Measurements from ENCODE around the gene CFLAR.

DNA sequence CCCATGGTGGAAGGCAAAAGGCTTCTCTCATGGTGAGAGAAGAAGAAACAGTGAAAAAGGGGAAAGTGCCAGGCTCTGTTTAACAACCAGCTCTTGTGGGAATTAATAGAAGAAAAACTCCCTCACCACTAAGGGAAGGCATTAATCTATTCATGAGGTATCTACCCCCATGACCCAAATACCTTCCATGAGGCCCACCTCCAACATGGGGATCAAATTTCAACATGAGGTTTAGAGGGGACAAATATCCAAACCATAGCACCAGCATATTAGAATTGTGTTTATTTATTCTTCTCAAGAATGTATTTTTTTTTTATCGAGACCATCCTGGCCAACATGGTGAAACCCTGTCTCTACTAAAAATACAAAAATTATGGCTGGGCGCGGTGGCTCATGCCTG, 4.9 kb upstream of the CFLAR start:
- no peak for TF ChIP-seq USF1 (CRISPR knock-in tag; IDR thresholded peaks at IDR 0.05)
- TF ChIP-seq, protein P1, sequence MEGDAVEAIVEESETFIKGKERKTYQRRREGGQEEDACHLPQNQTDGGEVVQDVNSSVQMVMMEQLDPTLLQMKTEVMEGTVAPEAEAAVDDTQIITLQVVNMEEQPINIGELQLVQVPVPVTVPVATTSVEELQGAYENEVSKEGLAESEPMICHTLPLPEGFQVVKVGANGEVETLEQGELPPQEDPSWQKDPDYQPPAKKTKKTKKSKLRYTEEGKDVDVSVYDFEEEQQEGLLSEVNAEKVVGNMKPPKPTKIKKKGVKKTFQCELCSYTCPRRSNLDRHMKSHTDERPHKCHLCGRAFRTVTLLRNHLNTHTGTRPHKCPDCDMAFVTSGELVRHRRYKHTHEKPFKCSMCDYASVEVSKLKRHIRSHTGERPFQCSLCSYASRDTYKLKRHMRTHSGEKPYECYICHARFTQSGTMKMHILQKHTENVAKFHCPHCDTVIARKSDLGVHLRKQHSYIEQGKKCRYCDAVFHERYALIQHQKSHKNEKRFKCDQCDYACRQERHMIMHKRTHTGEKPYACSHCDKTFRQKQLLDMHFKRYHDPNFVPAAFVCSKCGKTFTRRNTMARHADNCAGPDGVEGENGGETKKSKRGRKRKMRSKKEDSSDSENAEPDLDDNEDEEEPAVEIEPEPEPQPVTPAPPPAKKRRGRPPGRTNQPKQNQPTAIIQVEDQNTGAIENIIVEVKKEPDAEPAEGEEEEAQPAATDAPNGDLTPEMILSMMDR (IDR thresholded peaks at IDR 0.05): no peak
- no peak for TF ChIP-seq CREB1 (CRISPR knock-in tag; IDR thresholded peaks at IDR 0.05)
- no peak for TF ChIP-seq CREM (CRISPR knock-in tag; IDR thresholded peaks at IDR 0.05)
- TF ChIP-seq, protein P2, sequence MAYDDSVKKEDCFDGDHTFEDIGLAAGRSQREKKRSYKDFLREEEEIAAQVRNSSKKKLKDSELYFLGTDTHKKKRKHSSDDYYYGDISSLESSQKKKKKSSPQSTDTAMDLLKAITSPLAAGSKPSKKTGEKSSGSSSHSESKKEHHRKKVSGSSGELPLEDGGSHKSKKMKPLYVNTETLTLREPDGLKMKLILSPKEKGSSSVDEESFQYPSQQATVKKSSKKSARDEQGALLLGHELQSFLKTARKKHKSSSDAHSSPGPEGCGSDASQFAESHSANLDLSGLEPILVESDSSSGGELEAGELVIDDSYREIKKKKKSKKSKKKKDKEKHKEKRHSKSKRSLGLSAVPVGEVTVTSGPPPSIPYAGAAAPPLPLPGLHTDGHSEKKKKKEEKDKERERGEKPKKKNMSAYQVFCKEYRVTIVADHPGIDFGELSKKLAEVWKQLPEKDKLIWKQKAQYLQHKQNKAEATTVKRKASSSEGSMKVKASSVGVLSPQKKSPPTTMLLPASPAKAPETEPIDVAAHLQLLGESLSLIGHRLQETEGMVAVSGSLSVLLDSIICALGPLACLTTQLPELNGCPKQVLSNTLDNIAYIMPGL (CRISPR knock-in tag; IDR thresholded peaks at IDR 0.05): no peak
- no peak for TF ChIP-seq ZNF263 (CRISPR knock-in tag; IDR thresholded peaks at IDR 0.05; ENCODE audit: low read depth)
- TF ChIP-seq USF2 (CRISPR knock-in tag; IDR thresholded peaks at IDR 0.05): no peak
- TF ChIP-seq, protein P3, sequence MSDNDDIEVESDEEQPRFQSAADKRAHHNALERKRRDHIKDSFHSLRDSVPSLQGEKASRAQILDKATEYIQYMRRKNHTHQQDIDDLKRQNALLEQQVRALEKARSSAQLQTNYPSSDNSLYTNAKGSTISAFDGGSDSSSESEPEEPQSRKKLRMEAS (CRISPR knock-in tag; IDR thresholded peaks at IDR 0.05): no peak
- TF ChIP-seq, protein P4, sequence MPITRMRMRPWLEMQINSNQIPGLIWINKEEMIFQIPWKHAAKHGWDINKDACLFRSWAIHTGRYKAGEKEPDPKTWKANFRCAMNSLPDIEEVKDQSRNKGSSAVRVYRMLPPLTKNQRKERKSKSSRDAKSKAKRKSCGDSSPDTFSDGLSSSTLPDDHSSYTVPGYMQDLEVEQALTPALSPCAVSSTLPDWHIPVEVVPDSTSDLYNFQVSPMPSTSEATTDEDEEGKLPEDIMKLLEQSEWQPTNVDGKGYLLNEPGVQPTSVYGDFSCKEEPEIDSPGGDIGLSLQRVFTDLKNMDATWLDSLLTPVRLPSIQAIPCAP (CRISPR knock-in tag; IDR thresholded peaks at IDR 0.05): no peak
- no peak for TF ChIP-seq FOXJ3 (CRISPR knock-in tag; IDR thresholded peaks at IDR 0.05; ENCODE audit: borderline replicate concordance)

Measured in WTC11 (cell line).